Measurements from ENCODE around the gene TSSK6. TPM values are rescaled to one million over a fixed set of nuclear protein-coding genes. Genes with fewer than 3 reads are reported as not detected.

Gene TSSK6
- total and polyA plus RNA-seq, 11 donors, result 0.28 to 1.0 (median 0.54) TPM

- Histone ChIP-seq H3K36me3 (peaks cover 0 to 46% (median 25%) of the 10 kb centered on the region in 9 donors), H3K4me1 (peaks cover 10 to 55% (median 43%) of the 10 kb centered on the region in 12 donors), H3K4me3 (peak overlapping the region in 4 of 12 donors; percentile 1 to 40 (median 32)), H3K9me3 (no peaks in the 10 kb centered on the region), H3K27me3 (no peaks in the 10 kb centered on the region), H3K27ac (peak overlapping the region; percentile 14 to 94 (median 70))
- ATAC-seq (peak in 3 of 4 donors; percentile 3 to 6 (median 6)), DNase-seq (peak in 1 of 5 donors; percentile 27)
- 54 to 59% (median 56%) methylated on average over 7 to 9 of the region's 9 CpGs for WGBS, 4 donors
- no peak for TF ChIP-seq CTCF (IDR thresholded peaks at IDR 0.05)
- TF ChIP-seq POLR2A (IDR thresholded peaks at IDR 0.05), result no peak
- intact Hi-C loops (cut with DNase I), result loop anchor here (1.0 to 10.0 kb wide), 11 partner anchors 81 to 345 kb away; partner anchors contain the start of genes GATAD2A (in 5 of the 10), BORCS8 (in 1 of the 10) and RFXANK (in 1 of the 10)
These were observed 25.5 kb downstream of the TSSK6 start for GRCh38 chr19:19489804-19490204.

GRCh38 chr19:19488875-19489690, 26.3 kb downstream of the TSSK6 start:
- Histone ChIP-seq H3K4me3 (peak overlapping the region in 8 of 12 donors; percentile 1 to 40 (median 25)), H3K27me3 (no peaks in the 10 kb centered on the region), H3K36me3 (peaks cover 0 to 39% (median 17%) of the 10 kb centered on the region in 9 donors), H3K27ac (peak overlapping the region; percentile 38 to 94 (median 70)), H3K9me3 (no peaks in the 10 kb centered on the region), H3K4me1 (peaks cover 10 to 60% (median 45%) of the 10 kb centered on the region in 12 donors)
- intact Hi-C loops (cut with DNase I), result loop anchor here in 3 of 10 donors (1.0 to 10.0 kb wide), 4 partner anchors 82 to 344 kb away; partner anchors contain the start of gene GATAD2A (in 1 of the 3)
- WGBS, 4 donors, result 36 to 47% (median 40%) methylated on average over 13 to 14 of the region's 14 CpGs
- peak; percentile 10 to 68 (median 56) for ATAC-seq
- peak; percentile 77 to 84 (median 79) for DNase-seq
- no peak for TF ChIP-seq POLR2A (IDR thresholded peaks at IDR 0.05)
- TF ChIP-seq CTCF (IDR thresholded peaks at IDR 0.05), result no peak

GRCh38 chr19:19487950-19488874, 27.1 kb downstream of the TSSK6 start:
- intact Hi-C loops (cut with DNase I), result loop anchor here in 2 of 10 donors (5.0 to 10.0 kb wide), 3 partner anchors 81 to 343 kb away; partner anchors contain the start of gene GATAD2A (in 1 of the 2)

More at GRCh38 chr19:19487950-19488874, 27.1 kb downstream of the TSSK6 start:
- H3K4me1 ChIP-seq, result peaks cover 10 to 64% (median 46%) of the 10 kb centered on the region in 12 donors
- H3K36me3 ChIP-seq, result peaks cover 0 to 34% (median 10%) of the 10 kb centered on the region in 9 donors
- H3K27ac ChIP-seq, result peak overlapping the region; percentile 38 to 94 (median 70)
- DNase-seq, result peak in 2 of 5 donors; percentile 43 to 56
- no peaks in the 10 kb centered on the region for H3K9me3 ChIP-seq
- ATAC-seq, result no peak
- H3K4me3 ChIP-seq, result peak overlapping the region in 5 of 12 donors; percentile 1 to 40 (median 30)
- H3K27me3 ChIP-seq, result no peaks in the 10 kb centered on the region
- WGBS, 4 donors, result 43 to 51% (median 47%) methylated on average over 15 to 20 of the region's 20 CpGs
- no peak for TF ChIP-seq CTCF (IDR thresholded peaks at IDR 0.05)
- no peak for TF ChIP-seq POLR2A (IDR thresholded peaks at IDR 0.05)
